Measurements from ENCODE around the gene FUNDC2.

DNA sequence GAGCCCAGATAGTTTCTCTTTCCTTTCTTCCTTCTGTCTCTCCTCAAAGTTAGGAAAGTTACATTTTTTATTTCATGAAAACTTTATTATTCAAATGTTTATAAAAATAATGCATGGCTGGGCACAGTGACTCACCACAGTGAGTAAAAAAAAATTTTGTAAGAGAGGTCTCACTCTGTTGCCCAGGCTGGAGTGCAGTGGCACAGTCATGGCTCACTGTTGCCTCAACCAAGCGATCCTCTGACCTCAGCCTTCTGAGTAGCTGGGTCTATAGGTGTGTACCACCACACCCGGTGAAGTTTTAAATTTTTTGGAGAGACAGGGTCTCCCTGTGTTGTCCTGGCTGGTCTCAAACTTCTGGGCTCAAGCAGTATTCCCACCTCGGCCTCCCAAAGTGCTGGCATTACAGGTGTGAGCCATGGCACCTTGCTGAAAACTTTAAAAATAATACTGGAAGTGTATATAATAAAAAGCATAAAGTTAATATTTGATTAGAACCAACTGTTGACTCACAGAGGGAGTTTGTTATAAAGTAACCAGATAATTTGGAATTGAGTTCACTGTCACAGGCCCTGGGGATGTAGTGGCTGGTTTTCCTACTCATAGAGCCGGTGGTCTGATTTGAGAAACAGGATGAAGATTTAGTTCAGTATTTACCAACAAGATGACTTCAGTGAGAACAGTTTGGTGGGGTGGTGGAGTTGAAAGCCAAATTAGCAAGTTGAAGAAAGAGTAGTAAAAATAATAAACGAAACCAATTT lies 26.3 kb downstream of the FUNDC2 start:
- TF ChIP-seq, protein P1, sequence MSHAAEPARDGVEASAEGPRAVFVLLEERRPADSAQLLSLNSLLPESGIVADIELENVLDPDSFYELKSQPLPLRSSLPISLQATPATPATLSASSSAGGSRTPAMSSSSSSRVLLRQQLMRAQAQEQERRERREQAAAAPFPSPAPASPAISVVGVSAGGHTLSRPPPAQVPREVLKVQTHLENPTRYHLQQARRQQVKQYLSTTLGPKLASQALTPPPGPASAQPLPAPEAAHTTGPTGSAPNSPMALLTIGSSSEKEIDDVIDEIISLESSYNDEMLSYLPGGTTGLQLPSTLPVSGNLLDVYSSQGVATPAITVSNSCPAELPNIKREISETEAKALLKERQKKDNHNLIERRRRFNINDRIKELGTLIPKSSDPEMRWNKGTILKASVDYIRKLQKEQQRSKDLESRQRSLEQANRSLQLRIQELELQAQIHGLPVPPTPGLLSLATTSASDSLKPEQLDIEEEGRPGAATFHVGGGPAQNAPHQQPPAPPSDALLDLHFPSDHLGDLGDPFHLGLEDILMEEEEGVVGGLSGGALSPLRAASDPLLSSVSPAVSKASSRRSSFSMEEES (CRISPR knock-in tag; IDR thresholded peaks at IDR 0.05) = no peak
- no peak for TF ChIP-seq SMYD3 (CRISPR knock-in tag; IDR thresholded peaks at IDR 0.05)
- TF ChIP-seq SPEN (CRISPR knock-in tag; IDR thresholded peaks at IDR 0.05; ENCODE audit: low read depth) = no peak
- no peak for TF ChIP-seq CAMTA2 (CRISPR knock-in tag; IDR thresholded peaks at IDR 0.05; ENCODE audit: borderline replicate concordance)

Data from HepG2 (cell line).